A673 (cell line): Measurements from ENCODE around the gene PIEZO1.

Experiments
- EZH2 ChIP-seq: fragments of 200-600 bp; sonication (generic); IDR thresholded peaks from 2 replicates; pipeline ENCODE4 v1.6.1; 2017; ENCODE audit warnings: borderline replicate concordance, low read depth, mild to moderate bottlenecking, mixed read lengths, antibody characterized with exemption, low read length; ENCODE audit not compliant: poor library complexity, severe bottlenecking
- TF ChIP-seq, protein P1 (sequence below): fragments of 300-800, 200-600 bp; sonication (generic); conservative IDR thresholded peaks from 2 replicates; pipeline ENCODE4 v1.5.1; 2017; ENCODE audit warnings: low read depth, mild to moderate bottlenecking, antibody characterized with exemption, low read length, moderate library complexity, mixed read lengths

DNA sequence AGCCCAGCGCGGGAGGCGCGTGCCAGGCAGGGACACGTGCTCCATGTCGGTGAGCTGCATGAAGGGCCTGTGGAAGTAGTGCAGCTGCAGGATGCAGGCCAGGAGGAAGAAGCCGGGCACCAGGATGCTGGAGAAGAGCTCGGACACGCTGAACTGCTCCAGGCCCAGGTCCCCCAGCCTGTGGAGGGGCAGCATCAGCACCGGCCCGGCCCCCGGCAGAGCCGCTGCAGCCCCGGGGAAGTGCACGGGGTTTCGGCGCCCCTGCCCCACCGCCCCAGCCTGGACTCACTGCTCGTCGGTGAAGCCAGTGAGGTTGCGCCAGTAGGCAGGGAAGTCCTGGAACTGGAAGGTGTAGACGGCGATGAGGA lies 50.7 kb downstream of the PIEZO1 start:
- TF ChIP-seq, protein P1, sequence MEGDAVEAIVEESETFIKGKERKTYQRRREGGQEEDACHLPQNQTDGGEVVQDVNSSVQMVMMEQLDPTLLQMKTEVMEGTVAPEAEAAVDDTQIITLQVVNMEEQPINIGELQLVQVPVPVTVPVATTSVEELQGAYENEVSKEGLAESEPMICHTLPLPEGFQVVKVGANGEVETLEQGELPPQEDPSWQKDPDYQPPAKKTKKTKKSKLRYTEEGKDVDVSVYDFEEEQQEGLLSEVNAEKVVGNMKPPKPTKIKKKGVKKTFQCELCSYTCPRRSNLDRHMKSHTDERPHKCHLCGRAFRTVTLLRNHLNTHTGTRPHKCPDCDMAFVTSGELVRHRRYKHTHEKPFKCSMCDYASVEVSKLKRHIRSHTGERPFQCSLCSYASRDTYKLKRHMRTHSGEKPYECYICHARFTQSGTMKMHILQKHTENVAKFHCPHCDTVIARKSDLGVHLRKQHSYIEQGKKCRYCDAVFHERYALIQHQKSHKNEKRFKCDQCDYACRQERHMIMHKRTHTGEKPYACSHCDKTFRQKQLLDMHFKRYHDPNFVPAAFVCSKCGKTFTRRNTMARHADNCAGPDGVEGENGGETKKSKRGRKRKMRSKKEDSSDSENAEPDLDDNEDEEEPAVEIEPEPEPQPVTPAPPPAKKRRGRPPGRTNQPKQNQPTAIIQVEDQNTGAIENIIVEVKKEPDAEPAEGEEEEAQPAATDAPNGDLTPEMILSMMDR, result no peak
- TF ChIP-seq EZH2, result no peak
